Sigmoid colon (tissue), 4 donors: ENCODE results near the gene ZMIZ1.

Experiments used
- CTCF ChIP-seq, 4 experiments: fragments of 450-650 bp in 3 of 4; fragments of 200-600 bp in 1 of 4; IDR thresholded peaks; one replicate each; pipeline ENCODE4 v1.5.1; 2016 to 2019; ENCODE audit warnings: antibody characterized with exemption in 4 of 4, mild to moderate bottlenecking in 3 of 4, moderate library complexity in 2 of 4
- EP300 ChIP-seq, 4 donors: sonication (generic); formaldehyde crosslinking; IDR thresholded peaks; one replicate each; pipeline ENCODE4 v1.6.1; 2017; ENCODE audit warnings: antibody characterized with exemption in 4 of 4
- POLR2A ChIP-seq, 2 donors: fragments of 450-650 bp; IDR thresholded peaks; one replicate each; pipeline ENCODE4 v1.6.1; 2016; ENCODE audit warnings: antibody characterized with exemption in 2 of 2, mild to moderate bottlenecking in 2 of 2, moderate library complexity in 2 of 2

- no peak for TF ChIP-seq CTCF (IDR thresholded peaks at IDR 0.05)
- no peak for TF ChIP-seq EP300 (IDR thresholded peaks at IDR 0.05)
- no peak for TF ChIP-seq POLR2A (IDR thresholded peaks at IDR 0.05)
Measured at GRCh38 chr10:79124066-79124465, 55.3 kb downstream of the ZMIZ1 start.
